ENCODE data around the gene STK10.

STK10 gene

GRCh38 chr5:172086194-172086975, 101.6 kb downstream of the STK10 start:
- DNase-seq (ENCODE audit: low spot score) = no peak

DNA sequence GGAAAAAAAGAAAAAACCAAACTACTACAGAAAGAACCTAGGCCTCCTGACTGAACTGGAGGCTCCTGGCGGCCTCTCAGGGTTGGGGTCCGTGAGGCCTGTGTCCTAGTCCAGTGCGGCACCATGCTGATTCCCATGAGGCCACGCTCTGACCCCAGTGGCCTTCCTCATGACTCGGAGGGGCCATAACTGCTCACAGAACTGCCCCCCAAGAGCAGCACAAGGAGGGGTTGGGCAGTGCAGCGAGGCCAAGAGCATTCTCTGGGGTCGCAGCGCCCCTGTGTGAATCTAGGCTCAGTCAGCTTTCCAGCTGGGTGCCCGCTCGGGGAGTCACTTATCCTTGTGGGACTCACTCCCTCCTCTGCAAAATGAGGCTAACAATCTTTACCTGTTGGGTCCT, 102.3 kb downstream of the STK10 start:
- no peak for DNase-seq (ENCODE audit: low spot score)

GRCh38 chr5:172082180-172082579, 105.8 kb downstream of the STK10 start:
- no peak for DNase-seq (ENCODE audit: low spot score)

DNA sequence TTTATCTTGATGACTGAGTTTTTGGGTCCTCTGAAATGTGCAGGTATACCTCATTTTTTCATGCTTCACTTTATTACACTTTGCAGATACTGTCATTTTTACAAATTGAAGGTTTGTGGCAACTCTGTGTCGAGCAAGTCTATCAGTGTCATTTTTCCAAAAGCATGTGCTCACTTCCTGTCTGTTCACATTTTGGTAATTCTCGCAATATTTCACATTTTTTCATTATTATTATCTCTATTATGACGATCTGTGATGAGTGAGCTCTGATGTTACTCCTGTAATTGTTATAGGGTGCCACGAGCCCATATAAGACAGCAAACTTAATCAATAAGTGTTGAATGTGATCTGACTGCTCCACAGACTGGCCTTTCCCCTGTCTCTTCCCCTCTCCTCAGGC, 108.1 kb downstream of the STK10 start:
- no peak for DNase-seq (ENCODE audit: low spot score)

DNA sequence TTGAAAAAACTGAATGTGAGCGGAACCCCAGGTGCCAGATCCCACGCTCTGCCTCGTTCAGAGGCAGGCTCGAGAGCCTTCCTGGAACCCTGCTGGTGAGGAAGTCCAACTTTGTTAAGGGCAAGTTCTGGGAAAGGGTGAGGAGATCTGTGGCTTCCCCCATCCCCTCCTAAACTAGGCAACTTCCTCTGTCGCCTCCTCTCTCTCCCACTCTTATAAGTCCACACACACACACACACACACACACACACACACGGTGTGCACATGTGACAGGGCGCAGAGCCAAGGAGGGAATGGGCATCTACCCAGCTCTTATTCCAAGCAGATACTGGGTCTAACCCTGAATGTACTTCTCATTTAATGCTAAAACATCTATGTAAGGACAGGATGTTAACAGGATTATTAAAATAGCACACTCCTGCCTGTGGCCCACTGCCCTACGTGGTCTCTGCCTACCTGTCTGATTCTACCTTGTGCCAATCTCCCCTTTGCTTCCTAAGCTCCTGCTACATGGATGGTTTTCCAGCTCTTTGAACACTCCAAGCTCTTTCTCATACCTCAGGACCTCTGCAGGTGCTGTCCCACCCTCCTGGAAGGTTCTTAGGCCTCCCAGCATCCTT, 109.2 kb downstream of the STK10 start:
- no peak for DNase-seq (ENCODE audit: low spot score)

- no peak for DNase-seq (ENCODE audit: low spot score)
Measured at GRCh38 chr5:172077664-172078425, 110.2 kb downstream of the STK10 start.

DNA sequence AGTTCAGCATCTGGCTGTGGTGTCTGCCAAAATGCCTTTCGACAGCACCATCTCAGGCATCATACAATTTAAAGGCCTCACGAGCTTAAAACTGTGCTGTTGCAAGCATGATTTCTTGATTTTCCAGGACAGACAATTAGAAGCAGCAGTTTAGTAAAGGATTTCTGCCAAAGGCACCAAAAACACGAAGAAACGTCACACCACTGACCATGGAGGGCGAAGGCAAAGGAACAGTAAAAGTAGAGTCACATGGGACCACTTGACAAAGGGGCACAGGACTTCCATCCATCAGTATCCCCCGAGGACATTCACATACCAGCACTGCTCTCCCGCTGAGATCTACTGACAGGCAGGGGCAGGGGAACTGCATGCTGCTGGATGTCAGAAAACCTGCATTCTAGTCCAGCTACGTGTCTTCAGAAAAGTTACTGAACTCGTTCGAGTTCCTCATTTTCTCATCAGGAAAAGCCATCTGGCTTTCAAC, 111.2 kb downstream of the STK10 start:
- no peak for DNase-seq (ENCODE audit: low spot score)

GRCh38 chr5:172075656-172076055, 112.4 kb downstream of the STK10 start:
- DNase-seq (ENCODE audit: low spot score) = no peak

GRCh38 chr5:172074896-172075295, 113.1 kb downstream of the STK10 start:
- no peak for DNase-seq (ENCODE audit: low spot score)

- no peak for DNase-seq (ENCODE audit: low spot score)
Measured at GRCh38 chr5:172071309-172071875, 116.6 kb downstream of the STK10 start.

DNA sequence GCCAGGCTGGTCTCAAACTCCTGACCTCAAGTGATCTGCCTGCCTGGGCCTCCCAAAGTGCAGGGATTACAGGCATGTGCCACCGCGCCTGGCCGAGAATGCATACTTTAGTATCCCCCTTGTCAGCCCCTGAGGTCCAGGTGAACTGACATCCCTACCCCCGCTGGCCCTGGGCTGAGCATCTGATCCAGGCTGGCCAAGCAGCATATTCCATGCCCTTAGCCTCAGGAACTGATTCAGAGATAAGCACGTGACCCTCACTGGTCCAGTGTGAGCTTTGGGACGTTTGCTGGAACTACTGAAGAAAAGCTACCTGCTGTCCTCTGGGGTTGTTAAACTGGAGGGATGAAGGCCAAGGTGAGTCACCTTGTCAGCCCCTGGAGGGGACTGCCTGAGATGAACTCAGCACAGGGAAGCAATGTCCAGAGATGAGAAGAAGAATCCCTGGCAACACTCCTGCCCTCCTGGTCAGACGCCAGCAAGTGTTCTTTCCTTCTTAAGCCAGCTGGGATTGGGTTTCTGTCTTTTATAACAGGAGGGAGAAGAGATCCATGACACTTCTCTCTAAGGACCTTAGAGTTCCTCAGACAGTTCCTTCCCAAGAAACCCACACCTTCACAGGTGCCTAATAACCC, 122.5 kb downstream of the STK10 start:
- no peak for DNase-seq (ENCODE audit: low spot score)

DNA sequence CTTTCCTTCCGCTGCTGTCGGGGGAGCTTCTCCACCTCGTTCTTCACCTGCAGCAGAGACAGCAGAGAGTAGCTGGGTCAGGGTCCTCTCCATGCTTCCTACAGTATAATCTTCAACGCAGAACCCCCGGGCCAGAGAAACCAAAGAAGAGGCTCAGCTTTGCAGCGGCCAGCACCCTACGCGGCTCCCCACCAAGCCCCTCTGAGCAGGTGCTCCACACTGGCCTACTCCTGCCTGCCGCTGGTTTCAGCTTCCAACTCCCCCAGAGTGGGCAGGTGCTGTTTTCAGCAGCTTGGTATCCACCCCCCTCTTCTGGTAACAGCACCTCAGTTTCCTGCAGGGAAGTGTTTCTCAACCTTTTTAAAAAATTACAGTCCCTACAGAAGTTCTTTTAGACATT, 123.3 kb downstream of the STK10 start:
- no peak for DNase-seq (ENCODE audit: low spot score)

DNA sequence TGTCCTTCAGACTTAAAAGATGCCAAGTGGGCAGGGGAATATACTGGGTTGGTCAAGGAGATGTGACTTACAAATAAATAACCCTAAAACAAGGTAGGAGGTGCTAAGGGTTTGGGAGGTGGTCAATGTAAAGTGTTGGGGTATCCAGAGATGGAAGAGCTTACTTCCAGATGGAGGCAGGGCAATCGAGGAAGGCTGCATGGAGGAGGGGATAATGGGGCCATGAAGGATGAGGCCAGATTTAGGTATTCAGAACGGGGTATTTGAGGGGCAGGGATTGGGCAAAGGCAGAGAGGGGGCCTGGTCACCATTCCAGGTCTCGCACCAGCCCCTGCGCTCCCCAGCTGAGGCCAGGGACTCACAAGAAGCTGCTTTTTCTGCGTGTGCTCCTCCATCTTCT, 123.7 kb downstream of the STK10 start:
- no peak for DNase-seq (ENCODE audit: low spot score)

- no peak for DNase-seq (ENCODE audit: low spot score)
Measured at GRCh38 chr5:172063463-172064235, 124.4 kb downstream of the STK10 start.

GRCh38 chr5:172059661-172060100, 128.3 kb downstream of the STK10 start:
- no peak for DNase-seq (ENCODE audit: low spot score)

DNA sequence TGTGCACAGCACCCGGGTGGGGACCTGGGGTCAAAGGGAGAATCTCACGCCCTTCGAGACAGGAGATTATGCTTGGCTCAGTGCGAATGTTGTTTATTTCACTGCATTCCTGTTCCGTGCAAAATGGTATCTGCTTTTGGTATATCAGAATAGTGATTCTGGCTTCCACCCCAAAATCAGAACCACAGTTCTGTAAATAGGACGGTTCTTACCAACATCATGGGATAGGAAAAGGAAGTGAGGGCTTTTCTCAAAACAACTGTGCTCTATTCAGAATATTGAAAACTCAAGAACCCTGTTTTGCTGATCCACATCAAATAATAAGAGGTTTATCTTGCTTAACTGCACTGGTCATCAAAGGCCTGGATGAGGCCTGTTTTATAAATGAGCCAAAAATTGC, 129.9 kb downstream of the STK10 start:
- DNase-seq (ENCODE audit: low spot score) = no peak

DNA sequence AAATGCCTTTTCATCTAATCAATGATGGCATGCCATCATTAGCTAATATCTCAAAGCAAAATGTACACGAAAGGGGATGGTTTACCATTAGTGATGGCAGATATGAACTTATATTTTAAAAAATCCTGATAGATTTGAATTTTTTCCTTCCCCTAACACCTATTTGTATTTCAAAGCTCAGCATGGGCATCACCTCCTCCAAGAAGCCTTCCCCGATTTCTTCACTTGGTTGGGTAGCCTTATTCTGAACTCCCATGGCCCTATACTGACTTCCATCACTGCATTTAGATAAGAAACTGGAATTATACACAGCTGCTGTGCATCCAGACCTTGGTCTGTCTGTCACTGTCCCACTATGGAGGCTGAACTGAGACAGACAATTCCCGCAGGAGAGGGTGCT, 132.0 kb downstream of the STK10 start:
- no peak for DNase-seq (ENCODE audit: low spot score)

GRCh38 chr5:172055421-172055820, 132.6 kb downstream of the STK10 start:
- DNase-seq (ENCODE audit: low spot score) = no peak

GRCh38 chr5:172054611-172055153, 133.3 kb downstream of the STK10 start:
- no peak for DNase-seq (ENCODE audit: low spot score)

DNA sequence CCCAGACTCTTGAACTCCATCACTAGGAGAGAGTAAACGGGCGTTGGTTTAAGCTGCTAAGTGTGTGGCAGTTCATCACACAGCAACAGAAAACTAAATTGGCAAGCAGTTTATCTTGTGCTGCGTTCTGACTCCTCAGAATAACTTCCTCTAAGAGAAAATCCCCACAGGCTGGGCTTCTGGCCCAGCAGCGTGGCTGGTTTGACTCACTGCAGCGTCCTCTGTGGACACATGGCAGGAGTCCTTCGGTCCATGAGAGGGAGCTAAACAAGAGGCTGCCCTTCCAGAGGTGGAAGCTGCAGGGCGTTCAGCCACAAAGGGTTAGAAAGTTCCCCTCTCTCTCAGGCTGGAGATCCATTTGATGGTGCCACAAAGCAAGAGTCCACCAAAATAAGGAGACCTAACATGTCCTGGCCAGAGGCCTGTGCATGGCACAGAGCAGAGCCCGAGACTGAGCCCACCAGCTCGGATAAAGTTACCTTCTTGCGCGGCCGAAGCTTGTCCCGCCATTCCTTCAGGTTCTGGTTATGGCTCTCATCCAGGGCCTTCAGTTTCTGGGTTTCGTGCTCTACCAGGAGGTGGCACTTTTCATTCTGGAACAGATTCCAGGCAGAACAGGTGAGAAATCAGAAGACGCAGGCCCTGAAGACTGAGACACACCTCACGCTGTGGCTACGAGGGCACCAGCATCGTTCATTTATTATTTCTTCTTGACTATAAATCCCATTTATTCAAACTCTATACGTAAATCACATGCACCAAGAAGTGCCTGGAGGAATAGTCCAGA, 135.4 kb downstream of the STK10 start:
- DNase-seq (ENCODE audit: low spot score) = no peak
